Stimulated activated effector memory CD8-positive, alpha-beta T cell treated with anti-CD3 and anti-CD28 coated beads, Interleukin-12 subunit alpha, Interleukin-12 subunit beta, amount 100 ng/mL, for 72 hours (primary cell): ENCODE results near the gene SENP7.

ENCODE experiments used
- ATAC-seq: fragments of 150-1000 bp; cut with Tn5 transposase; 2 replicates; pipeline ENCODE4 v1.10.0; 2021
- DNase-seq, 2 donors: peaks; one replicate each; pipeline ENCODE4 v3.0.0; 2021 to 2022; ENCODE audit warnings: low spot score in 2 of 2
- H3K27ac Mint-ChIP-seq: one replicate; pipeline ENCODE4 v1.8.0; 2022; ENCODE audit warnings: mild to moderate bottlenecking, mixed read lengths
- H3K36me3 Mint-ChIP-seq: one replicate; pipeline ENCODE4 v1.8.0; 2022; ENCODE audit warnings: mild to moderate bottlenecking, mixed read lengths
- H3K4me1 Mint-ChIP-seq: one replicate; pipeline ENCODE4 v1.8.0; 2022; ENCODE audit warnings: mixed read lengths
- H3K4me3 Mint-ChIP-seq: one replicate; pipeline ENCODE4 v1.8.0; 2022; ENCODE audit warnings: mild to moderate bottlenecking, mixed read lengths
- H3K9me3 Mint-ChIP-seq: one replicate; pipeline ENCODE4 v1.8.0; 2022; ENCODE audit warnings: mixed read lengths

Gene SENP7

DNA sequence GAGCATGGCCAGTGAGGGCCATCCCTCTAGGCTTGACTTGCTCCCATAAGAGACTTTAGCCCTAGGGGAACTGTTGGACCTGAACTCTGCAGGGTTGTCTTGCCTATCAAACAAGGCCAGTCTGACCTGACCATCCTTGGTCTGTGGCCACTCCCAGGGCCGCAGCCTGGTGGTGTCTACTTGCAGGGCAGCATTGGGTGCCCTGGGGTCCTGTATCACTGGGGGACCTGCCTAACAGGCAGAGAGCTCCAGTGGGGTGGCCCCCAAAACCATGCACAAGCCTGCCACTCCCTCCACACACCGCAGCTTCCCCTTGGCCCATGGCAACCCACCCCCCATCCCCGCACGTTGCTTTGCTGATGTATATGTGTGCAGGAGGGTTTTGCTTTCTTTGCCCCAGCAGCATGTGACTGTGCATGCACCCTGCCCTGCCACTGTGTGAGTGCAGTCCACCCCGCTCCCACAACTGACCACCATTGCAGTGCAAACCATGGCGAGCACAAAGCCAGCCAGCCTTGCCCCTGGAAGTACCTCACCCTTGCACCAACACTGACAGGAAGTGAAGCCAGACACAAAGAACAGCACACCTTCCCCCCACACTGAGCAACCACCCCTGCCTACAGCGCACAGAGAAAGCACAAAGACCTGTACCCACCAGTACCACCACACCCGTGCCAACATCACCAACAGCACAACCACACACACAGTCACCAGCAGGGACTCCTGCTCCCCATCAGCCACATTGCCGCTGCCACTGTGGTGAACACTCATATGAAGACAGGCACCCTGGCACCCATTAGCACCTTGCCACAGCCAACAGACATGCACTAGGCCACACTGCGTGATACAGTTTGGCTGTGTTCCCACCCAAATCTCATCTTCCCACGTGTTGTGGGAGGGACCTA is 88.8 kb downstream of the SENP7 start:
- peaks cover 35% of the 10 kb centered on the region for H3K4me1 Mint-ChIP-seq
- DNase-seq (no peak), ATAC-seq (peak; percentile 68)
- no peak overlapping the region for H3K4me3 Mint-ChIP-seq
- peak overlapping the region; percentile 69 for H3K27ac Mint-ChIP-seq
- no peaks in the 10 kb centered on the region for H3K9me3 Mint-ChIP-seq
- no peaks in the 10 kb centered on the region for H3K36me3 Mint-ChIP-seq

GRCh38 chr3:101418851-101419250 is 94.2 kb downstream of the SENP7 start:
- Mint-ChIP-seq H3K4me3 (no peak overlapping the region), H3K36me3 (peaks cover 5% of the 10 kb centered on the region), H3K4me1 (peaks cover 39% of the 10 kb centered on the region), H3K9me3 (no peaks in the 10 kb centered on the region), H3K27ac (no peak overlapping the region)
- DNase-seq: no peak
- no peak for ATAC-seq

GRCh38 chr3:101414121-101414520 is 98.9 kb downstream of the SENP7 start:
- Mint-ChIP-seq H3K27ac (peak overlapping the region; percentile 29), H3K9me3 (peaks cover 7% of the 10 kb centered on the region), H3K4me1 (peaks cover 28% of the 10 kb centered on the region), H3K4me3 (no peak overlapping the region), H3K36me3 (peaks cover 5% of the 10 kb centered on the region)
- DNase-seq: no peak
- ATAC-seq: no peak

DNA sequence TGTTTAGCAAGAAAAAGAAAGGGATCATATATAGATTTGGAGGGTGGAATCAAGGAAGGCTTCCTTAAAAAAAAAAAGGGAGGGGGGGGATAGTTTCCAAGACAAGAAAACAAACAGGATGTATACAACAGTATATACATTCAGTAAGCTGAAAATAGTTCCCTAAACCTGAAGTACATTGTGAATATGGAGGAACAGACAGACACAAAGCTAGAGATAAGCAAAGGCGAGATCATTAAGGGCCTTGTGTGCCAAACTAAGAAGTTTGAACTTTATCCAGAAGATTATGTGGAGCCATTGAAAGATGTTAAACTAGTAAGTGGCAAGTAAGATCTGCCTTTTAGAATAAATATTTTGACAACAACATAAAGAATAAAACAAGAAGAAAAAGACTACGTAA is 99.4 kb downstream of the SENP7 start:
- Mint-ChIP-seq H3K4me1 (peaks cover 26% of the 10 kb centered on the region), H3K27ac (peak overlapping the region; percentile 29)

GRCh38 chr3:101391413-101391950 is 121.5 kb downstream of the SENP7 start:
- ATAC-seq (no peak), DNase-seq (no peak)
- Mint-ChIP-seq H3K4me3 (no peak overlapping the region), H3K9me3 (peaks cover 3% of the 10 kb centered on the region), H3K4me1 (peaks cover 44% of the 10 kb centered on the region), H3K36me3 (peaks cover 9% of the 10 kb centered on the region), H3K27ac (peak overlapping the region; percentile 81)

More for the DNA sequence above, 99.4 kb downstream of the SENP7 start:
- no peak for ATAC-seq
- Mint-ChIP-seq H3K4me3 (no peak overlapping the region), H3K36me3 (peaks cover 5% of the 10 kb centered on the region), H3K9me3 (peaks cover 9% of the 10 kb centered on the region)
- DNase-seq: no peak

GRCh38 chr3:101388706-101389105 is 124.3 kb downstream of the SENP7 start:
- Mint-ChIP-seq H3K36me3 (peaks cover 4% of the 10 kb centered on the region), H3K27ac (peak overlapping the region; percentile 81), H3K4me1 (peaks cover 57% of the 10 kb centered on the region), H3K9me3 (peaks cover 3% of the 10 kb centered on the region), H3K4me3 (peak overlapping the region; percentile 60)
- ATAC-seq (no peak), DNase-seq (no peak)

DNA sequence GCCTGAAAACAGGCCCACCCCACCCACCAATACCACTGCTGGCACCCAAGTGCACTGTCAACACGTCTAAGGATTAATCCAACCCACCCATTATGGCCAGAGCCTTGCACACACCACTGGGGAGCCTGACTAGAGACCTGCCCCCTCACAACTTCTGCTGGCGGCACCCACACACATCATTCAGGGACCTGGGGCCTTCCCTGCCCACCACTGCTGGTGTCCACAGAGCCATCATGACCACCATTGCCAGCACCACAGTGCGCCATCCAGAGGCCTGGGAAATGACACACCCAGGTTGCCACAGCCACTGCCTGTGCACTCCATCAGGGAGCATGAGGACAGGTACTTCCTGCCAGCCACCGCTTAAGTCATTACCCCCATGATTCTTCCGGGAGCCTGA is 125.7 kb downstream of the SENP7 start:
- peaks cover 4% of the 10 kb centered on the region for H3K36me3 Mint-ChIP-seq
- no peak for ATAC-seq
- H3K9me3 Mint-ChIP-seq: peaks cover 3% of the 10 kb centered on the region
- peak overlapping the region; percentile 80 for H3K27ac Mint-ChIP-seq
- H3K4me1 Mint-ChIP-seq: peaks cover 61% of the 10 kb centered on the region
- no peak overlapping the region for H3K4me3 Mint-ChIP-seq
- no peak for DNase-seq

GRCh38 chr3:101384426-101384825 is 128.6 kb downstream of the SENP7 start:
- ATAC-seq: no peak
- Mint-ChIP-seq H3K9me3 (no peaks in the 10 kb centered on the region), H3K4me1 (peaks cover 46% of the 10 kb centered on the region), H3K36me3 (peaks cover 2% of the 10 kb centered on the region), H3K27ac (peak overlapping the region; percentile 32), H3K4me3 (no peak overlapping the region)
- no peak for DNase-seq

DNA sequence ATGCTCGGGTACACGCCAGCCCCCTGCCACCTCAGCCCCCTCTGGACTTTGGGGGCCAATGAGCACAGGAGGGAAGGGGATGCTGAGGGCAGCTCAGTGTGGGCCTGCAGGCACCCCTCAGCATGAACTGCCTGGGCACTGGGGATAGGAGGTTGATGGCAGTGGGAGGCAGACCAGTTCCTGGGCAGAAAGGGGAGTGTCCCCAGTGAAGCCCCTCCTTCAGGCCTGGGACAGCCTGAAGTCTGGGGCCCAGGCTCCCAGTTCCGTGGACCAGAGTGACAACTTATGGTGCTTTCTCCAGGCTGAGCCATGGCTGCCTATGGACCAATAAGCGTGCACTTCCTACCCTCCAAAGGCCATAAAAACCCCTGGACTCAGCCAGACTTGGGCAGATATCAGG is 129.4 kb downstream of the SENP7 start:
- Mint-ChIP-seq H3K27ac (peak overlapping the region; percentile 32), H3K4me3 (no peak overlapping the region), H3K36me3 (no peaks in the 10 kb centered on the region), H3K9me3 (no peaks in the 10 kb centered on the region), H3K4me1 (peaks cover 48% of the 10 kb centered on the region)
- ATAC-seq: no peak
- no peak for DNase-seq

DNA sequence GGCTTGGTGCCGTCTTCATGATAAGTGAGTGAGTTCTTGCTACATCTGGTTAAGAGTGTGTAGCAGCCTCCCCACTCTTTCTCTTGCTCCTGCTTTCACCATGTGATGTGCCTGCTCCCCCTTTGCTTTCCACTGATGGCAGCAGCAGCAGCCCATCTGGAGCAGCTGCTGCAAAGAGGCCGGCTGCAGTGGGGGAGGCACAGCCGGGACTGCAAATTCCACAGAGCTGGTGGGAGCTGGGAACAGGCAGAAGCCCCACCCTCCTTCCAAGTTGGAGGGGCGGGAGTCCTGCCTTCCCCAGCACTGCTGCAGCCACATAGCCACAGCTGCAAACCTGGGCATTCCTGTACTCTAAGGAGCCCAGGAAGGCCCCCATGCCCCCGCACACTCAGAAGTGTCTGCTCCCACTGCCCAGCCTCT is 129.8 kb downstream of the SENP7 start:
- H3K27ac Mint-ChIP-seq: no peak overlapping the region
- H3K9me3 Mint-ChIP-seq: peaks cover 3% of the 10 kb centered on the region
- H3K36me3 Mint-ChIP-seq: no peaks in the 10 kb centered on the region
- DNase-seq (no peak), ATAC-seq (no peak)
- peaks cover 51% of the 10 kb centered on the region for H3K4me1 Mint-ChIP-seq
- no peak overlapping the region for H3K4me3 Mint-ChIP-seq

GRCh38 chr3:101381809-101382208 is 131.2 kb downstream of the SENP7 start:
- H3K27ac Mint-ChIP-seq: no peak overlapping the region
- no peaks in the 10 kb centered on the region for H3K36me3 Mint-ChIP-seq
- no peak overlapping the region for H3K4me3 Mint-ChIP-seq
- H3K9me3 Mint-ChIP-seq: peaks cover 3% of the 10 kb centered on the region
- peak; percentile 23 for ATAC-seq
- peaks cover 42% of the 10 kb centered on the region for H3K4me1 Mint-ChIP-seq
- DNase-seq: no peak

GRCh38 chr3:101379658-101380376 is 133.2 kb downstream of the SENP7 start:
- H3K36me3 Mint-ChIP-seq: no peaks in the 10 kb centered on the region
- DNase-seq: no peak
- peak overlapping the region; percentile 9 for H3K4me3 Mint-ChIP-seq
- peak overlapping the region; percentile 3 for H3K27ac Mint-ChIP-seq
- H3K9me3 Mint-ChIP-seq: peaks cover 3% of the 10 kb centered on the region
- H3K4me1 Mint-ChIP-seq: peaks cover 29% of the 10 kb centered on the region
- ATAC-seq: peak; percentile 95

DNA sequence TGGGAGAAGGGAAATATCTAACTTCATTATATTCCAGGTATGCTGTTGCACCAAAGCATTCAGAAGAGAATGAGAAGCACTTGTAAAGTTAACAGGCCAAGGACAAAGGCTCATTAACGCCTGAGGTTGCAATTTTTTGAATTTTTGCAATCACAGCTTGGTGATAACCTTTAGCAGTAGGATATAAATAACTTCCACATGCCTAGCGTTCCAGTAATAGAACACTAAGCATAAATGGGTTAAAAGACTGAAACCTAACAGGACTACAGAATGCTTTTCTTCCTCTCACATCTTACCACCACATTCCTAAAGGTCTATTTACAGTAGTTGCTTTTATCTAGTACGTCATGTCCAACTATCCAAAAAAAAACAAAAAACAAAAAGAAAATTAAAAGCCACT is 135.2 kb downstream of the SENP7 start:
- H3K4me3 Mint-ChIP-seq: no peak overlapping the region
- ATAC-seq (no peak), DNase-seq (no peak)
- no peaks in the 10 kb centered on the region for H3K36me3 Mint-ChIP-seq
- H3K27ac Mint-ChIP-seq: no peak overlapping the region
- peaks cover 24% of the 10 kb centered on the region for H3K4me1 Mint-ChIP-seq
- peaks cover 3% of the 10 kb centered on the region for H3K9me3 Mint-ChIP-seq

GRCh38 chr3:101377209-101377608 is 135.8 kb downstream of the SENP7 start:
- Mint-ChIP-seq H3K4me3 (no peak overlapping the region), H3K4me1 (peaks cover 24% of the 10 kb centered on the region), H3K9me3 (peaks cover 3% of the 10 kb centered on the region), H3K36me3 (no peaks in the 10 kb centered on the region), H3K27ac (no peak overlapping the region)
- DNase-seq (no peak), ATAC-seq (no peak)

- no peak for DNase-seq
- peaks cover 24% of the 10 kb centered on the region for H3K4me1 Mint-ChIP-seq
- no peak for ATAC-seq
- no peak overlapping the region for H3K4me3 Mint-ChIP-seq
- no peak overlapping the region for H3K27ac Mint-ChIP-seq
- peaks cover 10% of the 10 kb centered on the region for H3K36me3 Mint-ChIP-seq
- peaks cover 3% of the 10 kb centered on the region for H3K9me3 Mint-ChIP-seq
These were observed 137.4 kb downstream of the SENP7 start for GRCh38 chr3:101375586-101375985.
